Tibial nerve (tissue), 4 donors: Measurements from ENCODE around the gene KCNJ15. TPM values are rescaled to one million over a fixed set of nuclear protein-coding genes. Genes with fewer than 3 reads are reported as not detected.
A peak's percentile ranks its signal among the peaks of the same experiment; 100 is the strongest.

Experiments used
- DNase-seq, 2 donors: peaks; one replicate each; pipeline ENCODE4 v3.0.0-alpha.2; 2019; ENCODE audit warnings: low spot score in 2 of 2
- H3K27ac ChIP-seq, 4 donors: fragments of 200-600 bp; sonication (generic) in 3 of 4; one replicate each; pipeline ENCODE4 v1.5.1; 2017 to 2019; ENCODE audit warnings: mild to moderate bottlenecking in 1 of 4
- H3K27me3 ChIP-seq, 2 donors: fragments of 200-600 bp; sonication (generic) in 1 of 2; one replicate each; pipeline versions ENCODE4 v1.5.1 to v1.6.0; 2017 to 2019
- H3K36me3 ChIP-seq, 3 donors: fragments of 200-600 bp; sonication (generic); one replicate each; pipeline ENCODE4 v1.5.1; 2018 to 2019
- H3K4me1 ChIP-seq, 4 donors: fragments of 200-600 bp; sonication (generic) in 3 of 4; one replicate each; pipeline ENCODE4 v1.5.1; 2017 to 2019
- H3K4me3 ChIP-seq, 4 donors: fragments of 200-600 bp; sonication (generic) in 3 of 4; one replicate each; pipeline ENCODE4 v1.5.1; 2017 to 2019; ENCODE audit warnings: mild to moderate bottlenecking in 1 of 4, moderate library complexity in 1 of 4
- H3K9me3 ChIP-seq, 4 donors: fragments of 200-600 bp; sonication (generic) in 3 of 4; one replicate each; pipeline ENCODE4 v1.5.1; 2017 to 2019
- CTCF ChIP-seq, 5 experiments: fragments of 200-600 bp in 3 of 5; fragments of 450-650 bp in 2 of 5; sonication (generic) in 3 of 5; IDR thresholded peaks; one replicate each; pipeline ENCODE4 v1.5.1; 2016 to 2019; ENCODE audit warnings: antibody characterized with exemption in 5 of 5, mild to moderate bottlenecking in 3 of 5, moderate library complexity in 2 of 5
- EP300 ChIP-seq, 2 donors: sonication (generic); formaldehyde crosslinking; IDR thresholded peaks; one replicate each; pipeline ENCODE4 v1.6.1; 2017; ENCODE audit warnings: antibody characterized with exemption in 2 of 2, mild to moderate bottlenecking in 1 of 2
- POLR2A ChIP-seq, 2 donors: fragments of 450-650 bp; IDR thresholded peaks; one replicate each; pipeline ENCODE4 v1.6.1; 2017; ENCODE audit warnings: antibody characterized with exemption in 2 of 2, mild to moderate bottlenecking in 2 of 2, moderate library complexity in 2 of 2
- WGBS, 2 donors: methylation state at CpG; one replicate each; pipeline ENCODE4 v1.1.5; 2018; 5-methylcytosine and 5-hydroxymethylcytosine counted together
- total RNA-seq, 4 donors: library from RNA; depleted of rRNA; stranded (reverse); fragments of >200 nt; gene quantifications; one replicate each; pipeline ENCODE4 v1.1.0, GENCODE V29; 2016

The KCNJ15 gene
- total RNA-seq = 1 to 10 TPM in 1 of 4 donors, under 1 TPM in 3; 0.39 to 2.4 (median 0.43) TPM

GRCh38 chr21:38256599-38257302 lies at the start of gene KCNJ15:
Gene KCNJ15 (plus strand): TSS chr21:38256991. CDS start chr21:38299262, 42,271 bp downstream.
- no peaks in the 10 kb centered on the region for H3K9me3 ChIP-seq
- no peaks in the 10 kb centered on the region for H3K27me3 ChIP-seq
- TF ChIP-seq POLR2A (IDR thresholded peaks at IDR 0.05) = no peak
- TF ChIP-seq EP300 (IDR thresholded peaks at IDR 0.05) = no peak
- no peak for TF ChIP-seq CTCF (IDR thresholded peaks at IDR 0.05)
- no peaks in the 10 kb centered on the region for H3K4me1 ChIP-seq
- WGBS, 2 donors = 72 to 81% methylated on average over 5 of the region's 5 CpGs
- DNase-seq = no peak
- no peak within 1 kb of the TSS for H3K27ac ChIP-seq
- H3K36me3 ChIP-seq = no peaks in the 10 kb centered on the region
- no peak within 1 kb of the TSS for H3K4me3 ChIP-seq

- Histone ChIP-seq H3K4me1 (no peaks in the 10 kb centered on the region), H3K9me3 (peaks cover 0 to 11% (median 0%) of the 10 kb centered on the region in 4 donors), H3K4me3 (no peak overlapping the region), H3K27me3 (no peaks in the 10 kb centered on the region), H3K36me3 (no peaks in the 10 kb centered on the region), H3K27ac (no peak overlapping the region)
- 50 to 53% methylated on average over 6 of the region's 6 CpGs for WGBS, 2 donors
- no peak for TF ChIP-seq CTCF (IDR thresholded peaks at IDR 0.05)
- TF ChIP-seq POLR2A (IDR thresholded peaks at IDR 0.05) = no peak
- no peak for TF ChIP-seq EP300 (IDR thresholded peaks at IDR 0.05)
- DNase-seq = no peak
These were observed 48.7 kb upstream of the KCNJ15 start for GRCh38 chr21:38208118-38208517.

- H3K27me3 ChIP-seq = no peaks in the 10 kb centered on the region
- H3K27ac ChIP-seq = no peak overlapping the region
- no peak for DNase-seq
- TF ChIP-seq CTCF (IDR thresholded peaks at IDR 0.05) (no peak), POLR2A (IDR thresholded peaks at IDR 0.05) (no peak), EP300 (IDR thresholded peaks at IDR 0.05) (no peak)
- no peaks in the 10 kb centered on the region for H3K4me1 ChIP-seq
- H3K36me3 ChIP-seq = no peaks in the 10 kb centered on the region
- 47 to 66% methylated on average over 3 of the region's 3 CpGs for WGBS, 2 donors
- H3K9me3 ChIP-seq = peaks cover 0 to 9% (median 0%) of the 10 kb centered on the region in 4 donors
- no peak overlapping the region for H3K4me3 ChIP-seq
These were observed 45.5 kb upstream of the KCNJ15 start for GRCh38 chr21:38211321-38211720.

- Histone ChIP-seq H3K36me3 (no peaks in the 10 kb centered on the region), H3K4me1 (no peaks in the 10 kb centered on the region), H3K9me3 (peaks cover 0 to 9% (median 0%) of the 10 kb centered on the region in 4 donors), H3K27me3 (no peaks in the 10 kb centered on the region), H3K4me3 (no peak overlapping the region), H3K27ac (no peak overlapping the region)
- WGBS, 2 donors = 62 to 74% methylated on average over 6 of the region's 6 CpGs
- TF ChIP-seq CTCF (IDR thresholded peaks at IDR 0.05) (no peak), POLR2A (IDR thresholded peaks at IDR 0.05) (no peak), EP300 (IDR thresholded peaks at IDR 0.05) (no peak)
- no peak for DNase-seq
These were observed 44.1 kb upstream of the KCNJ15 start for GRCh38 chr21:38212706-38213105.

- WGBS, 2 donors = 4 to 10% methylated on average over 7 of the region's 7 CpGs
- peaks cover 0 to 19% (median 3%) of the 10 kb centered on the region in 4 donors for H3K9me3 ChIP-seq
- no peaks in the 10 kb centered on the region for H3K36me3 ChIP-seq
- H3K27me3 ChIP-seq = no peaks in the 10 kb centered on the region
- H3K4me3 ChIP-seq = no peak overlapping the region
- no peak overlapping the region for H3K27ac ChIP-seq
- peak; percentile 46 to 85 for DNase-seq
- TF ChIP-seq EP300 (IDR thresholded peaks at IDR 0.05) = peak in 1 of 2 donors; percentile 10
- TF ChIP-seq POLR2A (IDR thresholded peaks at IDR 0.05) = no peak
- peak; percentile 77 to 86 (median 78) for TF ChIP-seq CTCF (IDR thresholded peaks at IDR 0.05)
- no peaks in the 10 kb centered on the region for H3K4me1 ChIP-seq
These were observed 37.7 kb upstream of the KCNJ15 start for GRCh38 chr21:38219049-38219628.
